Activated CD8-positive, alpha-beta memory T cell treated with anti-CD3 and anti-CD28 coated beads for 4 hours (primary cell): ENCODE measurements around the gene RALGPS1.

Experiments used
- DNase-seq, 2 donors: peaks; one replicate each; pipeline ENCODE4 v3.0.0-alpha.2; 2020; ENCODE audit warnings: low read depth in 2 of 2

The RALGPS1 gene

DNA sequence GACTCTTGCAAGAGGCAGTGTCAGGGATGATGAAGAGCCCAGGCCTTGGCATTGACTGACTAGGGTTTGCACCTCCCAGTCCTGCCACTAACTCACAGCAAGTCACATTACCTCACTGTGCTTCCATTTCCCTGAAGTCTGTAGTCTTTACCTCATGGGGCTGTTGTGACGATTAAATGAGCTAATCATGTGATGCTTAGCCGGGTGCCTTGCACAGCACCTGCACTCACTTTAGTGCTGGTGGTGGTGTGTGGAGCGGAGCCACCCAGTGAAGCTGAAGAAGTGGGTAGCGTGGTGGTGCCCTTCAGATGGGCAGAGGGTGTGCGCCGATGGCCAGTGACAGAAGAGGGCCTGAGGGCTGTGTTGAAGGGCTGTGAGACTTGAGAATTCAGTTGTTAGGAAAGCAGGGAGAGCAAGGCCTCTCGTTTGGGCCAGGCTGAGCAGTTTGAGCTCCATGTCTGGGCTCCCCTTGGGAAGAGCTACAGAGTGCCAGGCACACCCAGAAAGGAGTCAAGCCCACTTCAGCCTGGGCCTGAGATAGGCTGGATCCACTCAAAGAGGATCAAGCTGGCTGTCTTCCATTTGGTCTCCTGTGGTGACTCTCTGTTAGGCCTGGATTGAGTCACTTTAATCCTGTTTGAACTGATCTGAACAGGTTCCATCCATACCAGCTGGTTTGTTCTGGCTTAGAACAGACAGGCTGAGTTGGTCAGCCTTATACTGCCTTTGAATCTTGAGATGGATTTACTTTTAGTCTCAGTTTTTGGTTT is 42.5 kb downstream of the RALGPS1 start:
- no peak for DNase-seq

DNA sequence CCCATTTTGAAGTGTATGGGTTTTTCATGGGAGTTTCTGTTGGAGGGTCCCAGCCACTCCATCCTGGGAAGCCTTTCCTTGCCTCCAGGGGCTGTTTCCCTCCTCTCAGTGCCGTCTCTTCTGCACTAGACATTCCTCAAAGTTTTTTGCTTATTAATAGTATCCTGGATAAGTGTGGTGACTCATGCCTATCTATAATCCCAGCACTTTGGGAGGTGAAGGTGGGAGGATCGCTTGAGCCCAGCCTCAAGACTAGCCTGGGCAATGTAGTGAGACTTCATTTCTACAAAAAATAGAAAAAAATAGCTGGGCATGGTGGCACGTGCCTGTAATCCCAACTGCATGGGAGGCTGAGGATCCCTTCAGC is 43.1 kb downstream of the RALGPS1 start:
- no peak for DNase-seq

DNA sequence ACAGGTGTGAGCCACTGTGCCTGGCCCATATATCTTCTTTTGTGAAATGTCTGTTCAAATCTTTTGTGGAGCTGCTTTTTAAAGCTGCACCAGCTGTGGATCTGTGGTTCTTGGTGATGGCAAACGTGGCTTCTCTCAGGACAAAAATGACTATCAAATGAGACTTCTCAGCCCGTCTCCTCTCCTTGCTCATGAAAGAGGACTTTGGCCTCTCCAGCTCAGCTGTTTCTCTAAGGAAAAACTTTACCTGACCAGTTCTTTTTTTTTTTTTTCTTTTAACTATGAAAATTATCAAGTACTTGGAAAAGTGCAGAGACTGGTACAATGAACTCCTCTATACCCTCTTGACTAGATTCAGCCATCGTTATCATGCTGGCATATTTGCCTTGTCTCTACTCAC is 44.8 kb downstream of the RALGPS1 start:
- no peak for DNase-seq

DNA sequence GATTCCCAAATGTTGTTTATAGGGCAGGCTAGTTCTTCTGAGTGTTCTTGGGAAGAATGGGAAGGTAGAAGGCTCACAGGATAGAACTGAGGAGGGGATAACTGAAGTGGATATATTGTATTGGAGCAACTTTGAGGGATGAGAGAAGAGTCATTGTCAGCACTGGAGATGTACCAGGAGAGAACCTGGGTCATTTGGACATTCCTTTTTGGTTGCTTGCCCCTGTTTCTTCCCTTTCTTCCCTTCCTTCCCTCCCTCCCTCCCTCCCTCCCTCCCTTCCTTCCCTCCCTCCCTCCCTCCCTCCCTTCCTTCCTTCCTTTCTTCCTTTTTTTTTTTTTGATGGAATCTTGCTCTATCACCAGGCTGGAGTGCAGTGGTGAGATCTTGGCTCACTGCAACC is 45.3 kb downstream of the RALGPS1 start:
- no peak for DNase-seq

DNA sequence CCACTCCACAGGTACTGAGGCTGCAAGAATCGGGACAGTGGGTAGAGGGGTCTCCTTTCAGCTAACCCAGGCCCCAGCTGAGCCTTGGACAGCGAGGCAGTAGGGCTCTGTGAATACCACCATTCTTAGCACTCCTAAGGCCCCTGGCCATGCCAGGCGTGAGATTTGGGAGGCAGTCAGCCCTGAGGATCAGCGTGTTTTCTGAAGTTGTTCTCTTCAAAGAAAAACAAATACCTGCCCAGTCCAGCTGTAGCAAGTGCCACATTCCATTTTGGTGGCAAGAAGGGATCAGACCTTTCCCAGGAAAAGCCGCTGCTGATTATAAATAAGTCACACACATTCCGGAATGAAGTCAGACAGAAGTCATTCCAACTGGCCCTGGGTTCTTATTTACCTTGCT is 47.8 kb downstream of the RALGPS1 start:
- DNase-seq, result no peak

DNA sequence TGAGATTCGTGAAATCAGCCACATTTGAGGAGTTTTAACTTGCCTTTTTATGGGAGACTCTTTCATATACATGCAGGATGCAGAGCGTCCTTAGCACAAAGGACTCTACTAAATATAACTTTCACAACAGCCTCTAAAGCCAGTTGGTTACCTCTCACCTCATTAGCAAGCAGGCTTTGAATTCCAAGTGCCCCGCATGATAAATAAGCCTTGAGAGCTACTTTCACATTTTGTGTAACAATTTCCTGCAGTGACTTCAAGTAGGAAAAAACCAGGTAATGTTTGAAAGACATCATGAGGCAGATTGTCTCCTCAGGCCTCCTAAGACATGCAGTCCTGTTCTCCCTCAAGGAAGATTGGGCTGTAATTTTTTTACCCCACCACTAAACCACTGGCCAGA is 50.5 kb downstream of the RALGPS1 start:
- DNase-seq, result no peak

DNA sequence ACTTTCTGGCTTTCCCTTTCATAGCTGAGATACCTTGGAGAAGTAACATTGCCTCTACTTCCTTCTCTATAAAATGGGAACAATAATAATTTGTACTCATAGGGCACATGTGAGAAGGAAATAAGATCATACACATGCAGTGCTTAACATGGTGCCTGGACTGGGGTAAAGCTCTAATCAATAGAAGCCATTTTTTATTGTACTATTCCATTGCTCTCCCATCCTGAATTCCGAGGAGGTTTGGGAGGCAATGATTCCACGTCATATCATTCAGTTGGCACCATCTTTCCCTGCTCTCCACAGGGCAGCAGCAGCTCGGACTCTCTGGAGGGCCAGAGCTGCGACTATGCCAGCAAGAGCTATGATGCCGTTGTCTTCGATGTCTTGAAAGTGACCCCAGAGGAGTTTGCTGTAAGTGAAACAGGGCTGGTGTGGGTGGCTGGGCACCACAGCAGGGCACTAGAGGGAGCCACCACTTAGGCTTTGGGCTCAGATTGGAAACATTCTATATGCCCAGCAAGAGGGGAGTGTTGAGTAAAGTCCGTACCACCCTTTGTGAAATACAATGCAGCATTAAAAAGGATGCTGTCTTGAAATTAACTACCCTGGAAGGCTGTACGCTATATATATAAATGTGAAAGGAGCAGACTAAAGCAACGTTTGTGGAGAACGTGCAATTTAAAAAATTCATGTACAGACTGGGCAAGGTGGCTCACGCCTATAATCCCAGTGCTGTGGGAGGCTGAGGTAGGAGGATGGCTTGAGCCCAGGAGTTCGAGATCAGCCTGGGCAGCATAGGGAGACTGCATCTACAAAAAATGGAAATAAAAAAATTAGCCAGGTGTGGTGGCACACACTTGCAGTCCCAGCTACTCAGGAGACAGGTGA is 51.2 kb downstream of the RALGPS1 start:
- no peak for DNase-seq

DNA sequence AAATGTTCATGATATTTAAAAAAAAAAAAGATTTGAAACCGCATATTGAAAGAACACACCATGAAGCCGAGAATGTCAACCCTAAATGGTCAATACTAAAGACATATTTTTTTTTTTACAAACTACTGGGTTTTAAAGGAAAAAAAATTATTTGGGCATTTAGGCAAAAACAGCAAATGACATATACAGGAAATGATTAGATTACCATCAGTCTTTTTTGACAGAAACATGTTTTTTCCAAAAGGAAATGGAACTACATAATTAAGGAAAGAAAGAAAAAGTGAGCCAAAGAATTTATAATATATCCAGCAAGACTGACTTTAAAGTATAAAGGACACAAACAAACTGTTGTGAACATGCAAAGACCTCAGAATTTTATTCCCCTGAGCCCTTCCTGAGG is 56.7 kb downstream of the RALGPS1 start:
- DNase-seq, result no peak

DNA sequence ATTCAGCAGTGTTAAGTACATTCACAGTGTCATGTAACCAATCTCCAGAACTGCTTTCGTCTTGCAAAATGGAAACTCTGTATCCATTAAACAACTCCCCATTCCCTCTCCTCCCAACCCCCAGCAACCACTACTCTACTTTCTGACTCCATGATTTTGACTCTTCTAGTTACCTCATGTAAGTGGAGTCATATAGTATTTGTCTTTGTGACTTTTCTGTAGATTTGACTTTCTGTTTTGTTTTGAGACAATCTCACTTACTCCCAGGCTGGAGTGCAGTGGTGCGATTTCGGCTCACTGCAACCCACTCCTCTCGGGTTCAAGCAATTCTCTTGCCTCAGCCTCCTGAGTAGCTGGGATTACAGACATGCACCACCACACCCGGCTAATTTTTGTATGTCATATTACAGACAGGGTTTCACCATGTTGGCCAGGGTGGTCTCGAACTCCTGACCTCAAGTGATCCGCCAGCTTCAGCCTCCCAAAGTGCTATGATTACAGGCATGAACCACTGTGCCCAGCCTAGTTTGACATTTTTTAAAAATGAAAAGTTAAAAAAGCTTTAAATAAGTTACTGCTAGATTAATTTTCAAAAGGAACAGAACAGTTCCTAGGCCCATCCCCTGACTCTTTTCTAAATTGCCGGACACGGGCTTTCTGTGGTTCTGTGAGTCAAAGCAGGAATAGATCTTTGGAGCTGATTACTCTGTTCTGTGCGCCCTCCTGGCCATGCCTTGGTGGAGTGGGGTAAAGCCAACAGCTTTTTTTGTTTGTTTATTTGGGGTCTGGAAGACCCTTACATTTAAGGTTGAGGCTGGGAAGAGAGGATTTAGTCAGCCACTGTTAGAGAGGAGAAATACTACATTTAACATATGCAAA is 59.3 kb downstream of the RALGPS1 start:
- no peak for DNase-seq

DNA sequence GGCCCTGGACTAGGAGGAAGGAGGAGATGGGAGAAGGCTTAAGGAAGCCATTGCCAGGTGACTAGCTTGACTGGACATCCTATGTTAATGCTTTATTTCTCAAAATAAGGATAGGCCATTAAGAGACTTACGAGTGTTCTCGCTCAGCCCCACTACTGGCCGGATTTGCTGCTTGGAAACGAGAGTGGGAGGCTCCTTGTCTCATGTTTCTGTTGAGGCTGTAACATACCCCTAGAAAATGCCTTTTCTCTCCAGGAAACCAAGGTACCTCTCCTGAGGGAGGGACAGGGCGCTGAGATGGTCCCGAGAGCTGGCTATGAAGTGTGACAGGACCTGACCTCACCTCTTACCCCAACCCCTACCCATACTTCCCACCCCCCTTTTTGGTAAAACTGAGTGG is 60.0 kb downstream of the RALGPS1 start:
- no peak for DNase-seq

DNA sequence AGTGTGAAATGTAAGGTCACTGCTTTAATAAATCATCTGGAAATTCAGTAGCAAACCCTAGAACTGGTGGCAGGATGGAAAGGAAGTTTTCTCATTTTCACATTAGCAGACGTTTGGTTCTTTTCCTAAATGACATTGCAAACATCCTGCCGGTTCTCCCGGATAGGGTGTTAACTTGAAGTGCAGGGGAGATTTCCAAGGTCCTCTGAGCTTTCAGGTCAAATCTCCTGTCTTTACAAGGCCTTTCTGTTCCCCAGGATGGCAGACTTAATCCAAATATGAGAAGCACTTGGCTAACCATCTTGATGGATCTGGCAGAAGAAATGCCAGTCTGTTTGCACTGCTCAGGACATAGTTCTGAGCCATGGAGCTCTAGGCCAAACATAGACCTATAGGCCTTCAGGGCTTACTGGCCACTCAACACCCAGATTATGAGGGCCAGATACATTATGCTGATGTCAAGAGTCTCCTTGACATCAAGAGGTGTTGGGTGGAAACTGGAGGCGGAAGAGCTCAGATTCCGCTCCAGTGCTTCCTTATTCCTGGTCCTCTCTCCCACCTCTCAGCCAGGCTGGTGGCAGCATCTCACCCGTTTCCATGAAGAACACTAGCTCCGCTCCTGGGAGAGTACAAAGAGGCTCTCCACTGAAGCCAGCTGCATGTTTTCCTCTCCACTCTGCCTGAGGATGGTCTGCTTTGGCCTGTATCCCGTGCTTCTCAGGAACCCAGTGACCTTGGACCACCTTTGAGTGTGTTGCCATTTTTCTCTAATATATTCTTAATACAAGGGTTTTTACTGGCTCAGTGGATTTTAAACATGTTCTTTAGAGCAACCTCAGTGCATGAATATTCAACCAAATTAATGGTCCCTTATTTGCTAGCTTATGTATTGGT is 61.0 kb downstream of the RALGPS1 start:
- DNase-seq, result no peak

DNA sequence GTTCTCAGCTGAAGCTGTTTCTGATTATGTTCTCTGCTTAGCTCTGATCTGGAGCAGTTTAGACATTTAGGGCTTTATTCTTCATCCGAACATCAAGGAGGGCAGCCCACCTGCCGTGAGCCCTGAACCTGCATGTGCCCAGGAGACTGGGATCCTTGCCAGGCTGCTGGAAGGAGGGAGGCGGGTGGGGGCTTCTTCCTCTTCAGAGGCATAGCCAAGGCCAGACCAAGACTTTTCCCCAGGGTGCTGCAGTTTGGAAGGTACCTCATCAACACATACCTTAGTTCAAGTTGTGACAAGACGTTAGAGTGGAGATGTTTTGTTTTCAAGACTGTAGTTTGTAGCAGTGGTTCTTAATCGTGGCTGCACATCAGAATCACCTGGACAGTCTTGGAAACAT is 64.9 kb downstream of the RALGPS1 start:
- no peak for DNase-seq

DNA sequence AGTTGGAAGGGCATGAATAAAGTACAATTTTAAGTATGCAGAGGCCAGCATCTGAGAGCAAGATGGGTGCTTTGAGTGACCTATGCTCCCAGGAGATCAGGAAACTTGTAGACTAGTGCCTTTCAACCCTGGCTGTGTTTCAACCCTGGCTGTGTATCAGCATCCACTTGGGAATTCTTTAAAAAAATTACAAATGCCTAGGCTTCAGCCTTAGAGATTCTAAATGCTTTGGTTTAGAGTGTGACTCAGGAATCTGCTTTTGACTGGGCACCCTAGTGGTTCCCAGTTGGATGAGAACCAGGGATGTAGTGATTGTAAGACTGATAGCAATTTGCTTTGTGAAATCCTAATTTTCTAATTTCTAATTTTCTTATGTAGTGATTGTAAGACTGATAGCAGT is 65.6 kb downstream of the RALGPS1 start:
- DNase-seq, result no peak

DNA sequence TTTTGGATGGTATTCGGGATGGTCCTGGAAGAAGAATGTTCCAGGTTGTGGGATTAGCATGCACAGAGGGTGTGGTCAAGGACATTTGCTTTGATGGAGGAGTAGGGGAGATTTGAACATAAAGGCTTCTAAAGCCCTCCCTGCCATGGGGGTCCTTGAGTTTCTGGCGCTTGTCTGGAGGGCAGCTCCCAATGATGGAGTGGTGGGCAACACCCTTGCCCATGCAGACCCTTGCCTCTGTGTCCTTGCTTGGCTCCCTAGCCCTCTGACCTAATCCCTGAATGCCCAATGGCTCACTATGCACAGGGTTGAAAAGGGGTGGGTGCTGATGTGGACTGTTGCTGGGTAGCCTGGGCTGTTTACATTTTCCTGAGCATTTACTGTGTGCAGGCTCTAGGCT is 66.6 kb downstream of the RALGPS1 start:
- no peak for DNase-seq

DNA sequence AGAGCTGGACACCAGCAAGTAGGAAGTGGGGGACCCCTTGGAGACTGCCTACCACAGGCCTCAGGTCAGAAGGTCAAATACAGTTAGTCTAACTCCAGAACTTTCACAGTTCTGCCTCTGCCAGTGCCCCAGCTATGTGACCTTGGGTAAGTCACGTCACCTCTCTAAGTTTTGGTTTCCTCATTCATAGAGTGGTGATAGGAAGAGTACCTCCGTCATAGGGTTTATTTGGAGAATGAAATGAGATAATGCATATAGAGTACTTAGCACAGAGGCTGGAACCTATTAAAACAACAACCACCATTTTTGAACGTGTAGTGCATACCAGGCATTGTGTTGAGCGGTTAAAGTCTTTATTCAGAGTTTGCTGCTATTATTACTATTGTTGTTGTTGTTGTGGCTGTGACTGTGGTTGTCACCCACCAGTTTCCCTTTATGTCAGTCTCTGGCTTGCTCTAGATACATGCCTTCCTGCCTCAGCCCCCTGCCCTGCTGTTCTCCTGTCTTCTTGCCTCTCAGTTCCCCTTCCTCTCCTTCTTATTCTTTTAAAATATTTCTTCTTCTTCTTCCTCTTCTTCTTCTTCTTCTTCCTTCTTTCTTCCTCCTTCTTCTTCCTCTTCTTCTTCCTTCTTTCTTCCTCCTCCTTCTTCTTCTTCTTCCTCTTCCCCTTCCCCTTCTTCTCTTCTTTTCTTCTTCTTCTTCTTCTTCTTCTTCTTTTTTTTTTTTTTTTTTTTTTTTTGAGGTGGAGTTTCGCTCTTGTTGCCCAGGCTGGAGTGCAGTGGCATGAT is 67.8 kb downstream of the RALGPS1 start:
- no peak for DNase-seq

DNA sequence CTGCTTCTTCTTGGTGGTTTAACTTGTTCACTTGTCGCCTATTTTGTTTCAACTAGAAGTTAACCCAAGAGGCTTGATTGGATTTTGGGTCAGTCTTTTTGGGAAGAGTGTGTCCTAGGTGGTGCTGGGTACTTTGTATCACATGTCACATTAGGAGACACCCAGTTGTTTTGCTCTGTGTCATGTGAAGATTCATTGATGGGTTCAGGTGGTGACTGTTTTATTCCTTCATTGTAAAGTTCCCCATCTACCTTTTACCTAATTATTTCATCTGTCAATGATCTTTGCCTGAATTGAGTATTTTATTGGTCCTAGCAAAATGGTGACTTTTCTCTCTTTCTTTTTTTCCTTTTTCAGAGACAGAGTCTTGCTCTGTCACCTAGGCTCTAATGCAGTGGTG is 69.2 kb downstream of the RALGPS1 start:
- no peak for DNase-seq

DNA sequence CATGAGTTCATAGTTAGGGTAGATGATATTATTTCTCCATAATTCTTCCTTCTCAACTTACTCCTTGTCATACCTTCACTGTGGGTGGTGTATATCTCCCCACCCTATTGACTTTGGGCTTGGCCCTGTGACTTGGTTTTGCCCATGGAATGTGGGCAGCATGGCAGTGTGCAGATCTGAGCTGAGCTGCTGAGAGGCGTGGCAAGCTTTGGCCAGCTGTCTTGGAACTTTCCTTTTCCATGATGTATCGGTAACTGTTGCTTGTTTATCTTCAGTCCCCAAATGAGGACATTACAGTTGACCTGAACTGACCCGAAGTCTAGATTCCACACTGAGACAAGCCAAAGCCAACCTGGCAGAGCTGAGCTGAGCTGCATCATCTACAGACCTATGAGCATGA is 70.4 kb downstream of the RALGPS1 start:
- no peak for DNase-seq

DNA sequence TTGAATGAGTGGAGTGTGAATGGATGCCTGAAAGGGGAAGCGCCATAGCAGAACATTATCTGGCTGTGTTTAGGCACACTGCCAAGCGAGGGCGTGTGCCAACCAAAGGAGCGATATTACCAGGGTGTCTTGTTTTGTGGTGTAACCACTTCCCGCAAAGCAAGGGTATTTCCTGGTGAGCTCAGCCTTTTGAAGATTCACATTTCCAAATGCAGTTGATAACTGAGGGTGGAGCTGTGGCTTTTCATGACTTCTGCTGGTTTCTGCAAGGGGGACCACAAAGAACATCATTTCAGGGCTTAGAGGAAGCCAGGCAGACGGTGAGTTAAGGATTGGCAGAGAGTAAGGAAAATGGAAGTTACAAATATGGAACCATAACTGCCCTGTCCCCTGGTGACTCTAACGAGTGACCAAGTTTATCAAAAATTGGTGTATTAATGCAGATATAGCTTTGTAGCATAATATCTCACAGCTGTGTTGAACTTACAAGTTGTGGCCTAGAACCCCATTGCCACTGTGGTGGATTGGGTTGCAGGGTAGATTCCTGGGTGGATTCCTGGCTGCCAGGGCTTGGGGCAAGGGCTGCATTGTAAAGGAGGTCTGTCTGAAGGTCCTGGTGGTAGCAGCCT is 71.4 kb downstream of the RALGPS1 start:
- DNase-seq, result peak; percentile 72 to 74

DNA sequence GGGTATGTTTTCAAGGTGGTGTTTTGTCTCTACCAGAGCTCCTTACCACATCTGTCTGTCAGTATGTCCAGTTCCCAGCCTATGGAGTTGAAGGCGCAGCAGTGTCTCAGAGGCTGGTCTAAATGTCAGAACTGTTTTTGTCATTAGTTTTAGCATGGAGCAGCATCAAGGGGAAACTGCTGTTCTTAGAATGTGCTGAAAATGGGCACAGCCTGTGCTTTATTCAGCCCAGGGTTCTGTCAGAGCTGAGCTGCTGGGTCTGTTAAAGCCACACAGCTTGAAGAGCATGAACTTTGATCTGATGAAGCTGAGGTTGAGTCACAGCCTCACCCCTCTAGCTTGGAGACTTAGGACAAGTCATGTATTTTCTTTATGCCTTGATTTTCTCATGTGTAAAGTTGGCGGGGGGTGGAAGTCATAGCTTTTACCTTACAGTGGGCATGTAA is 71.9 kb downstream of the RALGPS1 start:
- DNase-seq, result no peak

DNA sequence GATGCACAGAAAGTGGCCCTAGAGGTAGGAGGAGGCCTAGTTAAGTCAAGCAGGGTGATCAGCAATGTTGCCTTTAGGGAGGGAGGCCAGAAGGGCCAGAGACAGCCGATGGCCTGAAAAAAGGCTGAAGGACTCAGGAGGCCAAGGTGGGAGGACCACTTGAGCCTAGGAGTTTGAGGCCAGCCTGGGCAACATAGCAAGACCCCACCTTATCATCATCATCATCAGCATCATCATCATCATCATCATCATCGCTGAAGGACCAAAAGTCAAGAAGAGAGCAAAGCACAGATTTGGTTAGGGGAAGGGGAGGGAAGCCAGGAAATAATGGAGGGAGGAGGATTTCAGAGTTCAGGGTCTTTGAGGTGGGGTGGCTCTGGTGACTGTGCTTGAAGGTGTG is 74.3 kb downstream of the RALGPS1 start:
- no peak for DNase-seq
